ENCODE data around the gene WDR26. TPM values are rescaled to one million over a fixed set of nuclear protein-coding genes. Genes with fewer than 3 reads are reported as not detected.
"Not testable (repeated sequence)": the region's sequence is repeated elsewhere in the genome, so short reads cannot be mapped to it uniquely, and the experiment has no call there.

WDR26 gene
- total RNA-seq, 3 donors from 2014 or later, result 64.4 to 86.3 (median 67.4) TPM

GRCh38 chr1:224353975-224354925 is 80.3 kb downstream of the WDR26 start:
- intact Hi-C loops (cut with DNase I, micrococcal nuclease), result no loop called here
- DNase-seq, result no peak
- Histone ChIP-seq H3K4me3 (no peak overlapping the region), H3K9me3 (no peaks in the 10 kb centered on the region), H3K36me3 (ENCODE audit: low read depth) (no peaks in the 10 kb centered on the region), H3K4me1 (ENCODE audit: low read depth) (peaks cover 13% of the 10 kb centered on the region)
- TF ChIP-seq, protein P1, sequence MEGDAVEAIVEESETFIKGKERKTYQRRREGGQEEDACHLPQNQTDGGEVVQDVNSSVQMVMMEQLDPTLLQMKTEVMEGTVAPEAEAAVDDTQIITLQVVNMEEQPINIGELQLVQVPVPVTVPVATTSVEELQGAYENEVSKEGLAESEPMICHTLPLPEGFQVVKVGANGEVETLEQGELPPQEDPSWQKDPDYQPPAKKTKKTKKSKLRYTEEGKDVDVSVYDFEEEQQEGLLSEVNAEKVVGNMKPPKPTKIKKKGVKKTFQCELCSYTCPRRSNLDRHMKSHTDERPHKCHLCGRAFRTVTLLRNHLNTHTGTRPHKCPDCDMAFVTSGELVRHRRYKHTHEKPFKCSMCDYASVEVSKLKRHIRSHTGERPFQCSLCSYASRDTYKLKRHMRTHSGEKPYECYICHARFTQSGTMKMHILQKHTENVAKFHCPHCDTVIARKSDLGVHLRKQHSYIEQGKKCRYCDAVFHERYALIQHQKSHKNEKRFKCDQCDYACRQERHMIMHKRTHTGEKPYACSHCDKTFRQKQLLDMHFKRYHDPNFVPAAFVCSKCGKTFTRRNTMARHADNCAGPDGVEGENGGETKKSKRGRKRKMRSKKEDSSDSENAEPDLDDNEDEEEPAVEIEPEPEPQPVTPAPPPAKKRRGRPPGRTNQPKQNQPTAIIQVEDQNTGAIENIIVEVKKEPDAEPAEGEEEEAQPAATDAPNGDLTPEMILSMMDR (IDR thresholded peaks at IDR 0.05), result no peak
- ATAC-seq, result peak; percentile 52

GRCh38 chr1:224352436-224353085 is 82.0 kb downstream of the WDR26 start:
- ATAC-seq; H3K9me3 ChIP-seq; intact Hi-C loops (cut with DNase I, micrococcal nuclease); H3K4me1 ChIP-seq (ENCODE audit: low read depth); DNase-seq; H3K4me3 ChIP-seq; H3K36me3 ChIP-seq (ENCODE audit: low read depth): not testable (repeated sequence)

DNA sequence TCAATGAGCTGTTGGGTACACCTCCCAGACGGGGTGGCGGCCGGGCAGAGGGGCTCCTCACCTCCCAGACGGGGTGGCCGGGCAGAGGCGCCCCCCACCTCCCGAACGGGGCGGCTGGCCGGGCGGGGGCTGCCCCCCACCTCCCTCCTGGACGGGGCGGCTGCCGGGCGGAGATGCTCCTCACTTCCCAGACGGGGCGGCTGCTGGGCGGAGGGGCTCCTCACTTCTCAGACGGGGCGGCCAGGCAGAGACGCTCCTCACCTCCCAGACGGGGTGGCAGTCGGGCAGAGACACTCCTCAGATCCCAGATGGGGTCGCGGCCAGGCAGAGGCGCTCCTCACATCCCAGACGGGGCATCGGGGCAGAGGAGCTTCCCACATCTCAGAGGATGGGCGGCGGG is 84.9 kb downstream of the WDR26 start:
- ATAC-seq; intact Hi-C loops (cut with DNase I, micrococcal nuclease); DNase-seq; H3K9me3 ChIP-seq; H3K4me1 ChIP-seq (ENCODE audit: low read depth); H3K4me3 ChIP-seq; H3K36me3 ChIP-seq (ENCODE audit: low read depth): not testable (repeated sequence)

DNA sequence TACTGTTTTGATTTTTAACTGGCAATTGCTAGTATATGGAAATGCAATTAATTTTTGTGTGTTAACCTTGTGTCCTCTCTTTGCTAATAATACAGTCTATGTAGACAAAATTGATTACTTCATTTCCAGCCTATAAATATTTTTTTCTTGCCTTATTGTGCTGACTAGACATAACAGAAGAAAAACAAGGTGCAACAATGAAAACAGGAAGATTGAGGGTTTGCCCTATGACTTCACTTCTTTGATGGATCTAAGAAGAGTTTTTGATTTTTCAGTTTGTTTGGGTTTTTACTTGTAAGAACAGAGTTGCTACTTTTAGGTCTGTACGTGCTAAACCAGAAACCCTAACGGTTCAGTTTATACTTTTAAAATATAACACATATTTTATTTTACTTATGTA is 86.5 kb downstream of the WDR26 start:
- no peaks in the 10 kb centered on the region for H3K36me3 ChIP-seq (ENCODE audit: low read depth)
- H3K4me3 ChIP-seq, result no peak overlapping the region
- intact Hi-C loops (cut with DNase I, micrococcal nuclease), result no loop called here
- no peak for DNase-seq
- no peak for ATAC-seq
- TF ChIP-seq, protein P1 (IDR thresholded peaks at IDR 0.05), result no peak
- no peaks in the 10 kb centered on the region for H3K4me1 ChIP-seq (ENCODE audit: low read depth)
- peaks cover 14% of the 10 kb centered on the region for H3K9me3 ChIP-seq

GRCh38 chr1:224343679-224344078 is 90.9 kb downstream of the WDR26 start:
- DNase-seq, result no peak
- Histone ChIP-seq H3K9me3 (peaks cover 14% of the 10 kb centered on the region), H3K4me1 (ENCODE audit: low read depth) (no peaks in the 10 kb centered on the region), H3K4me3 (no peak overlapping the region), H3K36me3 (ENCODE audit: low read depth) (no peaks in the 10 kb centered on the region)
- intact Hi-C loops (cut with DNase I, micrococcal nuclease), result no loop called here
- TF ChIP-seq, protein P1 (IDR thresholded peaks at IDR 0.05), result no peak
- no peak for ATAC-seq

DNA sequence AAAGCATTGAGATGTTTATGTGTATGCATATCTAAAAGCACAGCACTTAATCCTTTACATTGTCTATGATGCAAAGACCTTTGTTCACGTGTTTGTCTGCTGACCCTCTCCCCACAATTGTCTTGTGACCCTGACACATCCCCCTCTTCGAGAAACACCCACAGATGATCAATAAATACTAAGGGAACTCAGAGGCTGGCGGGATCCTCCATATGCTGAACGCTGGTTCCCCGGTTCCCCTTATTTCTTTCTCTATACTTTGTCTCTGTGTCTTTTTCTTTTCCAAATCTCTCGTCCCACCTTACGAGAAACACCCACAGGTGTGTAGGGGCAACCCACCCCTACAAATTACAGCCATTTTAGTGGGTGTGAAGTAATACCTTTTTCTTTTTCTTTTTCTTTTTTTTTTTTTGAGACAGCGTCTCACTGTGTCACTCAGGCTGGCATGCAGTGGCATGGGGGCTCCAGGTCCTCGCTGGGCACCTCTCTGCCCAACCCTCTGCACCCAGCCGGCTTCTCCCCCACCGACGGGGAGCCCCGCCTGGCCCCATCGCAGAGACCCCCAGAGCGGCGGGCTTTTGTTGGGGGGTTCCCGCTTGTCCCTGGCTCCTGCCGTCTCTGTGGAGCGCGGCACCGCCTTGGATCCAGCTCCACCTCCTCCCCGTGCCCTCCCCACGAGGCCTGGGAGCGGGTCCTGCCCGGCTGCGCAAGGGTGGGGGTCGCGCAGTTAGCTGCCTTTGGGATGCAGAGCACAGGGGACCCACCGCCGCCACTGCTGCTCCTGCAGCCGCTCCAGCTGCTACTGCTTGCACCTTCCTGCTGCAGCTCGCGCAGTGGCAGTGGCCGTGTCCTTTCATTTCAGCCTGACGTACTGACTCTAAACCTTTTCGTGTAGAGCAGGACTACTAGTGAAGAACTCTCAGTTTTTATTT is 93.9 kb downstream of the WDR26 start:
- H3K36me3 ChIP-seq (ENCODE audit: low read depth); intact Hi-C loops (cut with DNase I, micrococcal nuclease); H3K4me1 ChIP-seq (ENCODE audit: low read depth); H3K4me3 ChIP-seq: not testable (repeated sequence)
- DNase-seq (peak; percentile 20 to 65 (median 49)), ATAC-seq (peak; percentile 77)
- peaks cover 14% of the 10 kb centered on the region for H3K9me3 ChIP-seq

All from mucosa of descending colon (tissue), 3 donors.